H1 (cell line): Measurements from ENCODE around the gene RNASE2. TPM values are rescaled to one million over a fixed set of nuclear protein-coding genes. Genes with fewer than 3 reads are reported as not detected.

Experiments used
- ASH2L ChIP-seq: fragments of 200-600, 300-600 bp; sonication (generic); IDR thresholded peaks from one replicate; pipeline ENCODE4 v1.7.1; 2017; ENCODE audit warnings: low read length
- BACH1 ChIP-seq: IDR thresholded peaks from 2 replicates; pipeline ENCODE4 v1.6.1; 2012; ENCODE audit warnings: low read length, improper control_type of control experiment
- CEBPB ChIP-seq: IDR thresholded peaks from 2 replicates; pipeline ENCODE4 v1.6.1; 2012; ENCODE audit warnings: low read depth, low read length
- CHD1 ChIP-seq: IDR thresholded peaks from 2 replicates; pipeline ENCODE4 v1.6.1; 2012; ENCODE audit warnings: low read depth, low read length, improper control_type of control experiment
- CHD2 ChIP-seq: IDR thresholded peaks from 2 replicates; pipeline ENCODE4 v1.6.1; 2012; ENCODE audit warnings: low read length, improper control_type of control experiment
- CTBP2 ChIP-seq: IDR thresholded peaks from 2 replicates; pipeline ENCODE4 v1.7.0; 2011; ENCODE audit warnings: borderline replicate concordance, mild to moderate bottlenecking, moderate library complexity, mixed read lengths, low read length; ENCODE audit not compliant: insufficient read depth, insufficient read length
- CTCF ChIP-seq, 3 experiments: IDR thresholded peaks; 1 replicate in 2 of 3; 2 replicates in 1 of 3; pipeline versions ENCODE4 v1.5.1 to v1.6.1; 2011; ENCODE audit warnings: low read length in 3 of 3, mild to moderate bottlenecking in 3 of 3, inconsistent platforms in 2 of 3, low read depth in 1 of 3, moderate library complexity in 1 of 3; ENCODE audit not compliant: insufficient read depth in 1 of 3; ENCODE audit errors: control extremely low read depth in 1 of 3
- EGR1 ChIP-seq: IDR thresholded peaks from 2 replicates; pipeline ENCODE4 v1.6.1; 2011; ENCODE audit warnings: low read depth, low read length, borderline replicate concordance
- EP300 ChIP-seq, 2 experiments: IDR thresholded peaks; 1 replicate in 1 of 2; 2 replicates in 1 of 2; pipeline ENCODE4 v1.6.1; 2011 to 2012; ENCODE audit warnings: low read depth in 2 of 2, low read length in 2 of 2, mild to moderate bottlenecking in 2 of 2, borderline replicate concordance in 1 of 2, inconsistent platforms in 1 of 2, moderate library complexity in 1 of 2
- HDAC2 ChIP-seq, 2 experiments: fragments of 300-600 bp in 1 of 2; sonication (generic) in 1 of 2; IDR thresholded peaks; 2 replicates each; pipeline ENCODE4 v1.6.1; 2011 to 2012; ENCODE audit warnings: low read depth in 2 of 2, low read length in 2 of 2, mild to moderate bottlenecking in 2 of 2, moderate library complexity in 2 of 2, borderline replicate concordance in 1 of 2, inconsistent platforms in 1 of 2
- KDM4A ChIP-seq: IDR thresholded peaks from one replicate; pipeline ENCODE4 v1.7.1; 2012; ENCODE audit warnings: low read depth, mild to moderate bottlenecking, moderate library complexity, low read length, inconsistent platforms; ENCODE audit not compliant: severe bottlenecking
- KDM5A ChIP-seq: fragments of 200-600 bp; IDR thresholded peaks from 2 replicates; pipeline ENCODE4 v1.7.1; 2012; ENCODE audit warnings: mild to moderate bottlenecking, low read length, inconsistent platforms, mixed read lengths
- MAFK ChIP-seq: IDR thresholded peaks from 2 replicates; pipeline ENCODE4 v1.6.1; 2012; ENCODE audit warnings: low read depth, mild to moderate bottlenecking, improper control_type of control experiment, low read length
- NANOG ChIP-seq: IDR thresholded peaks from 2 replicates; pipeline ENCODE4 v1.6.1; 2011; ENCODE audit warnings: low read length, low read depth, mild to moderate bottlenecking, inconsistent platforms; ENCODE audit not compliant: insufficient read depth, poor library complexity, severe bottlenecking
- NRF1 ChIP-seq: IDR thresholded peaks from 2 replicates; pipeline ENCODE4 v1.6.1; 2011; ENCODE audit warnings: mild to moderate bottlenecking, low read depth, low read length, improper control_type of control experiment
- POLR2A ChIP-seq, 2 experiments: IDR thresholded peaks; 1 replicate in 1 of 2; 2 replicates in 1 of 2; pipeline ENCODE4 v1.6.1; 2011; ENCODE audit warnings: low read depth in 2 of 2, low read length in 2 of 2, mild to moderate bottlenecking in 2 of 2; ENCODE audit errors: control extremely low read depth in 1 of 2
- POLR2AphosphoS5 ChIP-seq: IDR thresholded peaks from 2 replicates; pipeline ENCODE4 v1.6.1; 2011; ENCODE audit warnings: low read depth, low read length
- SIX5 ChIP-seq: IDR thresholded peaks from 2 replicates; pipeline ENCODE4 v1.6.1; 2011; ENCODE audit warnings: mild to moderate bottlenecking, low read depth, low read length
- SRF ChIP-seq: IDR thresholded peaks from 2 replicates; pipeline ENCODE4 v1.6.1; 2011; ENCODE audit warnings: mild to moderate bottlenecking, low read depth, low read length, moderate library complexity
- SUZ12 ChIP-seq: fragments of 200-600 bp; sonication (generic); IDR thresholded peaks from 2 replicates; pipeline ENCODE4 v1.6.1; 2012; ENCODE audit warnings: mild to moderate bottlenecking, inconsistent platforms, low read length, moderate library complexity, mixed read lengths
- TAF7 ChIP-seq: optimal IDR thresholded peaks from 2 replicates; pipeline ENCODE3; 2011; ENCODE audit warnings: low read depth, mild to moderate bottlenecking, inconsistent platforms, low read length, moderate library complexity, borderline replicate concordance
- TCF12 ChIP-seq: IDR thresholded peaks from 2 replicates; pipeline ENCODE4 v1.6.1; 2011; ENCODE audit warnings: low read depth, mild to moderate bottlenecking, low read length
- polyA plus RNA-seq, 7 experiments: library from polyadenylated mRNA; depleted of rRNA in 3 of 7; stranded (reverse) in 5 of 7; unstranded in 2 of 7; fragments of >200 nt in 5 of 7; fragments of 200-250 nt in 2 of 7; gene quantifications; 1 replicate in 5 of 7; 2 replicates in 1 of 7; 4 replicates in 1 of 7; pipeline versions ENCODE4 v1.2.1 to v1.2.3, GENCODE V29; 2011 to 2013; ENCODE audit warnings: missing spikeins in 2 of 7, mixed read lengths in 2 of 7
- total RNA-seq: library from RNA; stranded (reverse); fragmentation: NEBNext Ultra II Directional; extraction: Animal tissue kit (Norgen Biotek cat#: 25700); gene quantifications from 2 replicates; pipeline ENCODE4 v1.2.1, GENCODE V29; 2021

The RNASE2 gene
- total and polyA plus RNA-seq, 2 of the 8 experiments (the other 6 are each of a cell fraction or from before 2014, with no cell fraction given): not detected

GRCh38 chr14:20989787-20990600, 34.7 kb downstream of the RNASE2 start, which contains the start of gene METTL17 (continued):
- TF ChIP-seq CTCF (IDR thresholded peaks at IDR 0.05; ENCODE audit: control extremely low read depth in 1 of 3, insufficient read depth in 1 of 3, low read depth in 1 of 3, low read length in 3 of 3): peak; percentile 36 to 60 (median 49); a peak in 3 of 4 replicates
- peak in 1 of 2 experiments; percentile 86; a peak in 2 of 4 replicates for TF ChIP-seq HDAC2 (IDR thresholded peaks at IDR 0.05; ENCODE audit: borderline replicate concordance in 1 of 2, low read depth in 2 of 2, low read length in 2 of 2)
- no peak for TF ChIP-seq NANOG
- peak; percentile 58 for TF ChIP-seq SIX5
- peak; percentile 89 for TF ChIP-seq ASH2L
- no peak for TF ChIP-seq EP300 (IDR thresholded peaks at IDR 0.05; ENCODE audit: borderline replicate concordance in 1 of 2, low read depth in 2 of 2, low read length in 2 of 2)
- no peak for TF ChIP-seq MAFK
- no peak for TF ChIP-seq BACH1
- peak; percentile 82 for TF ChIP-seq KDM4A
- TF ChIP-seq CTBP2: no peak
- no peak for TF ChIP-seq EGR1
- TF ChIP-seq KDM5A: peak; percentile 87
- TF ChIP-seq CHD1: no peak
- TF ChIP-seq CHD2: peak; percentile 89
- TF ChIP-seq SRF: no peak
- TF ChIP-seq SUZ12: no peak
- peak; percentile 33; the same call in 1 of the 2 replicates for TF ChIP-seq POLR2AphosphoS5
- TF ChIP-seq NRF1: no peak
- TF ChIP-seq TCF12: no peak
- peak in 1 of 2 experiments; percentile 83; a peak in 2 of 3 replicates for TF ChIP-seq POLR2A (IDR thresholded peaks at IDR 0.05; ENCODE audit: control extremely low read depth in 1 of 2, low read depth in 2 of 2, low read length in 2 of 2)
- TF ChIP-seq CEBPB: no peak
- no peak for TF ChIP-seq TAF7
